ENCODE results near the gene TMF1. TPM values are rescaled to one million over a fixed set of nuclear protein-coding genes. Genes with fewer than 3 reads are reported as not detected.

TMF1 gene
- total and polyA plus RNA-seq, 10 donors: 7.5 to 43.4 (median 36.9) TPM

GRCh38 chr3:69079269-69080159 lies 27.4 kb upstream of the TMF1 start:
- no peaks in the 10 kb centered on the region for H3K27me3 ChIP-seq (replicated peaks in 1 of 7)
- H3K27ac ChIP-seq: peak overlapping the region; percentile 74 to 96 (median 90)
- H3K36me3 ChIP-seq: peaks cover 0 to 26% (median 8%) of the 10 kb centered on the region in 6 donors
- intact Hi-C loops (cut with DNase I; ENCODE audit: low total_unique reads): no loop called here
- TF ChIP-seq CTCF (IDR thresholded peaks at IDR 0.05 in 8 of 11, conservative IDR thresholded peaks at IDR 0.05 in 3 of 11) (no peak), POLR2A (IDR thresholded peaks at IDR 0.05) (no peak), POLR2AphosphoS5 (IDR thresholded peaks at IDR 0.05) (no peak)
- WGBS, 5 donors: 4 to 9% (median 6%) methylated on average over 13 to 28 of the region's 29 CpGs
- H3K4me3 ChIP-seq: peak overlapping the region; percentile 78 to 99 (median 86)
- no peaks in the 10 kb centered on the region for H3K9me3 ChIP-seq
- H3K4me1 ChIP-seq: peaks cover 50 to 90% (median 72%) of the 10 kb centered on the region in 6 donors
- peak; percentile 91 for DNase-seq

- peaks cover 0 to 90% (median 38%) of the 10 kb centered on the region in 6 donors for H3K36me3 ChIP-seq
- no peaks in the 10 kb centered on the region for H3K27me3 ChIP-seq (replicated peaks in 1 of 7)
- peaks cover 0 to 42% (median 15%) of the 10 kb centered on the region in 6 donors for H3K4me1 ChIP-seq
- H3K9me3 ChIP-seq: no peaks in the 10 kb centered on the region
- TF ChIP-seq CTCF (IDR thresholded peaks at IDR 0.05 in 8 of 11, conservative IDR thresholded peaks at IDR 0.05 in 3 of 11) (no peak), POLR2AphosphoS5 (IDR thresholded peaks at IDR 0.05) (no peak)
- H3K4me3 ChIP-seq: no peak overlapping the region
- intact Hi-C loops (cut with DNase I; ENCODE audit: low total_unique reads): no loop called here
- WGBS, 5 donors: 92 to 94% (median 94%) methylated on average over 3 of the region's 3 CpGs
- no peak for DNase-seq
- no peak overlapping the region for H3K27ac ChIP-seq
Measured at GRCh38 chr3:69072928-69073327, 20.8 kb upstream of the TMF1 start.

GRCh38 chr3:69066121-69066520 lies 14.0 kb upstream of the TMF1 start:
- TF ChIP-seq POLR2A (IDR thresholded peaks at IDR 0.05): no peak
- TF ChIP-seq POLR2AphosphoS5 (IDR thresholded peaks at IDR 0.05): no peak
- no peak for TF ChIP-seq CTCF (IDR thresholded peaks at IDR 0.05 in 8 of 11, conservative IDR thresholded peaks at IDR 0.05 in 3 of 11)
- Histone ChIP-seq H3K4me3 (no peak overlapping the region), H3K4me1 (peaks cover 0 to 30% (median 3%) of the 10 kb centered on the region in 6 donors), H3K27ac (no peak overlapping the region), H3K9me3 (no peaks in the 10 kb centered on the region), H3K36me3 (peaks cover 6 to 87% (median 39%) of the 10 kb centered on the region in 6 donors), H3K27me3 (replicated peaks in 1 of 7) (no peaks in the 10 kb centered on the region)
- 66 to 84% (median 74%) methylated on average over 4 of the region's 4 CpGs for WGBS, 5 donors
- DNase-seq: no peak
- intact Hi-C loops (cut with DNase I; ENCODE audit: low total_unique reads): no loop called here

- Histone ChIP-seq H3K27ac (peak overlapping the region in 2 of 8 donors; percentile 1 to 34), H3K36me3 (peaks cover 6 to 87% (median 41%) of the 10 kb centered on the region in 6 donors), H3K4me3 (no peak overlapping the region), H3K4me1 (peaks cover 0 to 30% (median 3%) of the 10 kb centered on the region in 6 donors), H3K27me3 (replicated peaks in 1 of 7) (no peaks in the 10 kb centered on the region), H3K9me3 (no peaks in the 10 kb centered on the region)
- intact Hi-C loops (cut with DNase I; ENCODE audit: low total_unique reads): no loop called here
- no peak for TF ChIP-seq POLR2A (IDR thresholded peaks at IDR 0.05)
- peak in 1 of 3 donors; percentile 34 for TF ChIP-seq POLR2AphosphoS5 (IDR thresholded peaks at IDR 0.05)
- DNase-seq: no peak
- 83 to 89% (median 85%) methylated on average over 6 of the region's 6 CpGs for WGBS, 5 donors
Measured at GRCh38 chr3:69065318-69065964, 13.3 kb upstream of the TMF1 start.
